Endometrium (tissue), 2 donors: ENCODE data around the gene ADCY2.

Experiments
- FAIRE-seq: peaks from 2 replicates; lab custom pipeline; 2012; peaks lifted over from hg19 to GRCh38; lab: Jason Lieb, UNC
- donor health status: control.
- donor health status: control.

ADCY2 gene

DNA sequence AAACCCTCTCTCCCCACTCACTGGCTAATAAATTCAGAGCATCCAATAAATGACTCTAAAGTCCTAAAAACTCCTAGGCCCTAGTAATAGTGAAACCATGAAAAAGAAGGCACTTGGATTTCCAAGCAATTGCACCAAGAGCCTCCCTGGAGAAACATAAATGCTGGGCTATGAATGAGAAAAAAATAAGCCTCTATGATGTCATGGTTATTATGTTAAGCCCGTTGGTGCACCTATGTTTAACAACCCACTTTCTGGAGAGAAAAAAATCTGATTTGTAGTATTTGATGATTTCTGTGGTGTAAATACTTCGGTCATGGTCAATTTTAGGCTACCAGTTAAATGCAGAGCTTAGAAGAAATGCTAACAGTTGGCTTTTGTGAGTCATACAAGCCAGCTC is 446.6 kb downstream of the ADCY2 start:
- no peak for FAIRE-seq

DNA sequence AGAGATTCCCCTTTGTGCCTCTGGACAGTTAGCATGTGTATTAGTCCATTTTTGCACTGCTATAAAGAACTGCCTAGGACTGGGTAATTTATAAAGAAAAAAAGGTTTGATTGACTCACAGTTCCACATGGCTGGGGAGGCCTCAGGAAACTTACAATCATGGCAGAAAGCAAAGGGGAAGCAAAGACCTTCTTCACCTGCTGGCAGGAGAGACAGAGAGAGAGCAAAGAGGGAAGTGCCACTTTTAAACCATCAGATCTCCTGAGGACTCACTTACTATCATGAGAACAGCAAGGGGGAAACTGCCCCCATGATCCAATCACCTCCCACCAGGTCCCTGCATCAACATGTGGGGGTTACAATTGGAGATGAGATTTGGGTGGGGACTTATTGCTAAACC is 449.0 kb downstream of the ADCY2 start:
- no peak for FAIRE-seq

DNA sequence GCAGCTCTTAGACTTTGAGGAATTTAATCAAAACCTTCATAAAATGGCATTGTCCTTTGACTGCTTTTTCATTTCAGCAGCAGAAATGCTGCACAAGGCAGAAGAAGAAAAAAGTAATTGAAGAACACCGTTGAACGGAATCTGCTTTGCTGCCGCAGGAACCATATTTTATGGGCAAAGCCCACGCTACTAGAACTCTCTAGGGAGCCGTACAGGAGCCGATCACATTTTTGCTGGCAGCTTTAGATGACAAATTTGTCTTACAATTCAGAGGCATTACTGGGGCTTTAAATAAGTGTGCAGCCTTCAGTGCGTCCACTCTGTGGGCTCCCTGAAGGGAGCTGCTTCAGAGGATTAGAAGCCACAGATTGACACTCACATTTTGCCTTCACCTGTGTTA is 449.6 kb downstream of the ADCY2 start:
- no peak for FAIRE-seq

DNA sequence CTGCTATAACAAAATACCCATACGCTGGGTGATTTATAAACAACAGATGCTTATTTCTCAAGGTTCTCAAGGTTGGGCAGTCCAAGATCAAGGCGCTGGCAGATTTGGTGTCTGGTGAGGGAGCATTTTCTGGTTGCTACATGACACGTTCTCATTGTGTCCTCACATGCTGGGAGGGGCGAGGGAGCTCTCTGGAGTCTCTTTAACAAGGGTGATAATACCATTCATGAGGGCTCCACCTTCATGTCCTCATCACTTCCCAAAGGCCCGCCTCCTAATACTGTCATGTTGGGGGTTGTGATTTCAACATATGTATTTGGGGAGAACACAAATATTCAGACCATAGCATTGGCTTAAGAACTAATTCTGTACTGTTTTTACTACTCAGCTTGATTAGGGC is 450.4 kb downstream of the ADCY2 start:
- FAIRE-seq = no peak

DNA sequence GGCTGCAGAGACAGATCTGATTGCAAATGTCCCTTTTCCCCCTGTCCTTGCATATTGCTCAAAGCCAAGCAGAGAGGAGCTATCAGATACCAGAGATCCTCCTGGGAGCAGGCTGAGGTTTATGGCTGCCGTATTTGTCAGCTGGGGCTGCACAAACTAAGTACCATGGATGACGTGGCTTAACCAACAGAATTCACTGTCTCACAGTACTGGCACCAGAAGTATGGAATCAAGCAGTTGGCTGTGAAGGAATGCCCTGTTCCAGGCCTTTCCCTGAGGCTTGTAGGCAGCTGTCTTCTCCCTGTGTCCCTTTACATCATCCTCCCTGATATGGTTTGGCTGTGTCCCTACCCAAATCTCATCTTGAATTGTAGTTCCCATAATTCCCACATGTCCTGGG is 452.4 kb downstream of the ADCY2 start:
- no peak for FAIRE-seq

DNA sequence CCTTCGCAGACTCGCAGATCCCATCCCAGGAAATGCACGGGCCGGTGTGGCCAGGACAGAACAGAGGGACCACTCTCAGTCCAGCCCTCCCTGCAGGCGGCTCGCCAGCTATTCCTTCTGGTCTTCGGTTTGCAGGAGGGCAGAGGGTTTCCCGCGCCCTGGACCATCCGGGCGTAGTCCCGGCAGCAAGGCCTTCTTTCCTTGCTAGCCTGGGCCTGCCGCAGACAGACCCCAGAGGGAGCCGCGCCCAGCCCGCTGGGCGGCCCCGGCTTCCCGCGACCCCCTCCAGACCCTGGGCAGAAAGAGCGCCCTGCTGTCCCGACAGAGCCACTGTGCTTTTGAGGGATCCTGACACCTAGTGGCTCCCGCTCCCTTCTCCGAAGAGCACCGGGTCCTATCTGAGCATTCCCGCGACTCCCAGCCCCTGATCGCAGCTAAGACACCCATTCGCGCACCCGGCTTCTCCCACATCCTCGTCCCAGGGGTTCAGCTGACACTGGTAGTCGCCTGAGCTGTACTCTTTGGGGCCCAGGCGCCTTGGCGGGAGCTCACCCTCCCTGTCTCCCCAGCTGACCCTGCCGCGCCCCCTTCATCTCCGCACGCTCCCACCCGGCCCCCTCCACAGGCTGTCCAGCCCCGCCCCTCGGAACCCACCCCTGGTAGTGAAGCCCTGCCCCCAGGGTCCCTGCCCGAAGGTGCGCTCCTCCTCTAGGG is 453.9 kb downstream of the ADCY2 start:
- FAIRE-seq = no peak

DNA sequence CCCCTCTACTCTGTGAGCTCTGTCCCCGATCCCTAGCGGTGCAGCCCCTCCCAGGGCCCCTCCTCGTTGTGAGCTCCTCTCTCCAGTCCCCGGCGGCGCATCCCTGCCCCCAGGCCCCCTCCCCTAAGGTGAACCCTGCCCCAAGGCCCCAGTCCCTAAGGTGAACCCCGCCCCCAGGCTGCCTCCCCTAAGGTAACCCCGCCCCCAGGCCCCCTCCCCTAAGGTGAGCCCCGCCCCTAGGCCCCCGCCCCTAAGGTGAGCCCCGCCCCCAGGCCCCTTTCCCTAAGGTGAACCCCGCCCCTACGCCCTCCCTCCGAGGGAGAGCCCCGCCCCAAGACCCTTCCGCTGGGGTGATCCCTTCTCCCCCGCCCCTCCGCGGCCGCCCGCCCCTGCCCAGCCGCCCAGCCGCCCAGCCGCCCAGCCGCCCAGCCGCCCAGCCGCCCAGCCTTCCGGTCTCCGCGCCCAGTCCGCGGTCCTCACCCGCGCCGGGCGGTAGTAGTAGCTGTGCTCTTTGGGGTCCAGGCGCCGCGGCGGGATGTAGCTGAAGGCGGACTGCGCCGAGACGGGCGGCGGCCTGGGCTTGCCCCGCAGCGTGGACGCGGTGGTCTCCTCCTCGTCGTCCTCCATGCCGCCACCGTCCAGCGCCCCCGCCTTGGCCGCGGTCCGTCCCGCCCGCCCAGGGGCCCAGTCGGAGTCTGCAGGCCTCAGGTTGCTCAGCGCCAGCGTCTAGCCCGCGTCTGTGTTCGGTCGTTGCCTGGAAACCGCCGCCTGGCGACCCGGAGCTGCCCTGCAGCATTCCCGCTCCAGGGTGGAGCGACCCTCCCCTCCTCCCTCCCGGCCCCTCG is 454.7 kb downstream of the ADCY2 start, which contains the start of gene CFAP90:
Gene CFAP90 (minus strand): TSS at position 739 of the 845 bp plus-strand sequence. CDS start 112 bp downstream, at position 627.
- FAIRE-seq = no peak

DNA sequence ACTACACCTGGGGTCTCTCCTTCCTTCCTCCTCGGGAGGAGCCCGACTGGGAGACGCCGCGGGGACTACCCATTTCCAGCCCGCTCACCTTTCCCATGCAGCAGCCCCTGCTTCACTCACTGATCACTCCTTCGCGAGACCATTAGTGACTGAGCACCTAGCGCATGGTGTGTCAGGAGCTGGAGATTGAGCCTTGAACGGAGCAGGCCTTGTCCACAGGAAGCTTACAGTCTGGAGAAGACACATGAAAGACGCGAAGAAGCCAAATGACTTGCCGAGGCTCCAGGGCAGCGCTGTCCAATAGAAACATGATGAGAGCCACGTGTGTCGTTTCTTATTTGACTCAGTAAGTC is 455.3 kb downstream of the ADCY2 start:
- no peak for FAIRE-seq

DNA sequence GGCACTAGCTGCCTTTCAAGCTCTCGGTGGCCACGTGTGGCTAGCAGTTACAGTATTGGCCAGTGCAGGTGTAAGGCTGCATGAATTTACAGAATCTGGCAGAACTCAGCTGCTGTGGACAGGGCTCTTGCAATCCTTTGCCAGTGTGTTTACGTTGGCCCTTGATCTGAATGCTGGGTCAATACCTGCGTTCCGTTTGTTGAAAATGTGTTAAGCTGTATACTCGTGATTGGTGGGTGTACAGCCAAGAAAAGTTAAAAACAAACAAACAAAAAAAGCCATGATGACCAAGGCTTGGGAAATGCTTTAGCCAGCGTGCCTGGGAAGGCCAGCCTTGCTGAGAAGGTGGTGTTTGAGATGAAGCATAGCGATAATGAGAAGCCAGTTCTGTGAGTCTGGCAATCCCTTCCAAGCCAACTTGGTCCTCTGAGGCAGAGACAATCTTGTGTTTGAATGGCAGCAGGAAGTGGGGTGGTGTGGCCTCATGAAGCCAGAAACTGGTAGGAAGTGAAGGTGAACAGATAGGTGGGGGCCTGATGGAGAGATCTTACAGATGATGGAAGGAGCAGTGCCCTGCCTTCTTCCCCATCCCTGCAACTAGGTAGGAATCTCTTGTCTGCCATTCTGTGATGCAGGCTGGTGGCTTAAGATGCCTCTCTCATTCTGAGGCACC is 455.8 kb downstream of the ADCY2 start:
- FAIRE-seq = no peak

DNA sequence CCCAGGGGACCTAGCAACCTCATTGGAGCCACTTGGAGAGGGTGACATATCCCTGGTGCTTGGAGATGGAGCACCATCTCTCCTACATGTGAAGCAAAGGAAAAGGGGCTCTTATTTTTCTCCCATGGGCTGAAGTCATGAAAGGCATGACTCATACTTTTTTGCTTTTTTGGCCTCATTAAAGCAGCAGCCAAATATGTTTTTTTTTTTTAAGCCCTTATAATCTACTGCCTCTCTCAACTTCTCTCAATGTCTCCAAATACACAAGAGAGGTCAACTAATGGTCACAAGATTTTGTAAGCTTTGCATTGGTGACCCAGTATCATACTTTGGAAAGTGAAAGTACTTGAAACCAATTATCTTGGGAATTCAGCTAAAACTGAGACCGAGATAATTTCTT is 456.6 kb downstream of the ADCY2 start:
- FAIRE-seq = no peak

DNA sequence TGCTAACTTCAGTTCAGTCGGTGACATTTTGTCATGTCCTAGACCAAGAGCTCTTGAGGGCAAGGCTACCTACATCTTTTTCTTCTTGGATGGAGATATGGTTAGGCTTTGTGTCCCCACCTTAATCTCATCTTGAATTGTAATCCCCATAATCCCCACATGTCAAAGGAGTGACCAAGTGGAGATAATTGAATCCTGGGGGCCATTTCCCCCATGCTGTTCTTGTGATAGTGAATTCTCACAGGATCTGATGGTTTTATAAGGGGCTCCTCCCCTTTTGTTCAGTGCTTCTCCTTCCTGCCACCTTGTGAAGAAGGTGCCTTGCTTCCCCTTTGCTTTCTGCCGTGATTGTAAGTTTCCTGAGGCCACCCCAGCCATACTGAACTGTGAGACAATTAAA is 457.1 kb downstream of the ADCY2 start:
- FAIRE-seq = no peak

DNA sequence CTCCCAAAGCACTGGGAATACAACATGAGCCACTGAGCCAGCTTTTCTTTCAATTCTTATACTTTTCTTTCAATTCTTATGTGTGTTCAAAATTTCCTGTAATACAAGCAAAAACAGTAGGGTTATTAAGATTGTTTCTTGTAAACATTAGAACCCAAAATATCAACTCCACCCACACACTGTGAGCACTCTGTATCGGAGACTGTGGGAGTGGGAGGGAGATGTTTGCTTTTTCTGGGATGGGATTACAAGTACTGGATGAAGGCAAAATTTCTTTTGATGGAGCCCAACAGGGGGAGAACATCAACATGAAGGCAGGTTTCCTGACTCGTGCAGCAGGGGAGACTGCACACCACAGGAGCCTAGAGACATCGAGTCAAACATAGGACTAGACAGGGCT is 459.7 kb downstream of the ADCY2 start:
- no peak for FAIRE-seq

DNA sequence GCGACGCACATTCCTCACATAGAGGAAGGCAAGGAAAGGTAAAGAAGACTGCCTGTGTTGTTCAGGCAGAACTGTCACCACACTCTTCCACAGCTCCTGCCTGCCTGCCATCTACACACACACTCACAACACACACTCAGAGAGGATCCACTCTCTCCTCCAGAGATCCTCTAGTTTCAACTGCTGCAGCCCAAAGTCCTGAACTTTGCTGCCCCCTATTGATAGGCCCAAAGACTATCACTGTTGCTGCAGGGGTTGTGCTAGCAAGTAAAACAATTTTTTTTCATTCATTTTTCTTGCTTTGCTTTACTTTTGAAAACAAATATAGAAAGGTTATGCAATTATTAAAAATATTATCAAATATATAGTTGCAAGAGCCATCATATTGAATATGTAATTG is 460.9 kb downstream of the ADCY2 start:
- FAIRE-seq = no peak

DNA sequence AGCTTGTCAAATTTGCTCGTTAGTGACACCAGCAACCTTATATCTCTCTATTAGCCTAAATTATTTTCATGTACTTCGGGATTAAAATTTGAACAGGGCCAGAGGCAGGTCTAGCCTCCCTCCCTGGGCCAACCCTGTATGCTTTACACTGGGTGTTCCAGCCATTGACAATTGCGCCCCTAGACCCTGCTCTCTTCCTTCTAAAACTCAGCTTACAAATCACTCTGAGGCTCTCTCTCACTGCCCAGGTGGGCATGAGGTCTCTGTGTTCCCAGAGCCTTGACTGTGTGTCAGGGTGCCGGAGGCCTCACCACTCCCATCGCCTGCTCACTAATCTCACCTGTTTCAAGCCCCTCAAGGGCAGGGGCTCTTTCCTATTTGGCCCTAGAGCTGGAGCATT is 461.4 kb downstream of the ADCY2 start:
- no peak for FAIRE-seq

DNA sequence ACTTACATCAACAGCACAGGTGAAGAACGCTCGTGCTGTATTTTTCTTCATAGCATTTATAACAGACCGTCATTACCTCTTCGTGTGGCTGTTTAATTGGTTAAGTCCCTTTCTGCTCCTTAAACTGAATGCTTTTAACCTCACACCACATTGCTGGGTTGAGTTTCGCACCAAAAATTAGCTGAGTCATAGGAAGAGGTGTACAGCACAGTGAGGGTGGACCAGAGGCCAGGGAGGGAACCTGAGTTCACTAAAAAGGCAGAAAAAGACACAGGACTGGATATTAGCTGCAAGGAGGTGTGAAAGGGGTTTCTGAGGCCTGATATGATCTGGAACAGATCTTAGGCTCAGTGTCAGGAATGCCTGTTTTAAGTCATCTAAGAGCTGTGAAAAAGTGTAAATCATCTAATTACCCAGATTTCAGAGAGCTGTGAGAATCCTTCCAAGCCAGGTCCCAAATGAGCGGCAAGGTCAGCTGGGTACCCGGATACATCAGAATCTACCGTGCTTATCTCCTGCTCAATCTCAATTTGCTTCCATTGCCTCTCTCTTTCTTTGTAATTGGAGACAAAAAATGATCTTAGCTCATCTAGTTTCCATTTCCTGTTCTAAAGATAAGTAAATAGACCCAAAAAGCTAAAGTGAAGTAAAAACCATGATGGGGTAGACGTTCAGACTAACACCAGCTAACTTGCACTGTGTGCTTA is 462.1 kb downstream of the ADCY2 start:
- FAIRE-seq = no peak

DNA sequence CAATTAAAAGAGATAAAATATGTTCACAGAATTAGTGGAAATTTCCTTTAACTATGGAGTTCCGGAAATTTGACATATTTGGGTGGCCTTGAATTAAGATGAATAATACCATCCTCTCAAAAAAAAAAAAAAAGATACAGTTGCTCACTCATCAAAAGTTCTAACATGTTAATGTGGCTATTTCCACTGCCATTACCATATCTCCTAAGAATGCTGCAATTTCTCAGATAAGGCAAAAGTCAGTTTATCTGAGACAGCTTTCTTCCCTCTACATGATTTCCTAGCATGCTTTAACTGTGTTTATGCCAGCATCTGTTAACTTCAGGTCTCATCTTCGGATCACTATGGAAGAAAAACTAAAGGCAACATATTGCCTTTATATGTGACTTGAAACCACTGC is 470.3 kb downstream of the ADCY2 start:
- FAIRE-seq = no peak

DNA sequence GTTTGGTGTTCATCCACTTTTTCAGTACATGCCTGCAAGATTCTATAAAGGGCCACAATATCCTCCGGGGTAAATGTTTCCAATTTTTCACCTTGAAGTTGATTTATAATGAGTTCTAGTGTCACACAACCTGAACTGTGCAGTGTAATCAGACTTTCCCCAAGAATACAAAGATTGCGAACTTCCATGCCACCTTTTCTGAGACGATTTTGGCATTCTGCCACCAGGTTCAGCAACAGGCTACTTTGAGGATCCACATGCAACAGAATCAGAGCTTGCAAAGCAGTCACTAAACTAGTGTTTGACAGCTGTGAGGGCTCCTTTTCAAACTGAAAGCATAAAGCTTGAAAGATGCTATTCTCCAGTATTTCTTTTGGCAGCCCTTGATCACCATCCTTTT is 471.3 kb downstream of the ADCY2 start:
- FAIRE-seq = no peak

DNA sequence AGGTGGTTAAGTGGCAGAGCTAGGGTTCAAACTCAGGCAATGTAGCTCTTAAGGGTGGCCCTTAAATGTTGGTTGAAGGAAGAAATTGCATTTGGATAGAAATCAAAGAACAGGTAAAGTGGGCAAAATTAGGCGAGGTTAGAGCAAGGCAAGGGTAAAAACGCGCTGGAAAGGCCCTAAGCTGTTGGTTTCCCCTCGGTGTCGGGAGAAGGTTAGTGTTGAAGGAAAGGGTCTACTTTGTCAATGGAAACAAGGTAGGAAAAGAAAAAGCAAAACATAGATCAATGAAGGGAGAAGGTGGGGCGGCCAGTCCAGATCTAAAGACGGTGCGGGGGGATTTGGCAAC is 472.5 kb downstream of the ADCY2 start:
- no peak for FAIRE-seq

DNA sequence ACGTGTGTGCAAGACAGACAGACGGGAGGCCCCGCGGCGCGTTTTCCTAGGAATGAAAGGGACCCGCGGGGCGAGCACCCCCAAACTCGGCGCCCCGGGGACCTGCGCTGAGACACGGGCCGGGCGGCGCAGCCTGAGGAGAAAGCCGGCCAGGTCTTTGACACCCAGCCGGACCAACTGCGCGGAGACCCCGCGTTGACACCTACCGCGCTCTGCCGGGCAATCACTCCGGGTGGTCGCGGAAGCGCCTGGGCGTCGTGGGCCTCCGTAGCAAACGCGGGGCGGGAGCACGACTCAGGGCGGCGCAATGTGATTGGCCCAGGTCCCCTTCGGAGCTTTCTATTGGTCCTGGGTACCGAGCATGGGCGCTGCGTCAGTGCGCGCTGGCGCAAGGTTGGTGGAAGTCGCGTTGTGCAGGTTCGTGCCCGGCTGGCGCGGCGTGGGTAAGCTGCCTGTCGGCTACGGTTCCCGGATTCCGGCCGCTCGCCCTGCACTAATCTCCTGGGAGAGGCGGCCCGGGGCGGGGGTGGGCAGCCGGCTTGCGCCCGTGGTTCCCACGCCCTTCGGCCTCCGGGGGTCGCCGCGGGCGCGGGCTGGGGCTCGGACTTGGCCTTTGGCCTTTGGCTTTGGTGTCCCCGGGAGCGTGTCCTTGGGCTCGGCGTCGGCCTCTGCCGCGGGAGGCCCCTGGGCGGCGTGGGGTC is 473.0 kb downstream of the ADCY2 start, which contains the start of the genes FASTKD3 and MTRR:
Gene FASTKD3 (minus strand): TSS at position 259 of the 701 bp plus-strand sequence. CDS start 948 bp downstream, outside the sequence.
Gene MTRR (plus strand): TSS at position 376 of the 701 bp plus-strand sequence. CDS start 1,647 bp downstream, outside the sequence.
- peak; percentile 35 for FAIRE-seq

DNA sequence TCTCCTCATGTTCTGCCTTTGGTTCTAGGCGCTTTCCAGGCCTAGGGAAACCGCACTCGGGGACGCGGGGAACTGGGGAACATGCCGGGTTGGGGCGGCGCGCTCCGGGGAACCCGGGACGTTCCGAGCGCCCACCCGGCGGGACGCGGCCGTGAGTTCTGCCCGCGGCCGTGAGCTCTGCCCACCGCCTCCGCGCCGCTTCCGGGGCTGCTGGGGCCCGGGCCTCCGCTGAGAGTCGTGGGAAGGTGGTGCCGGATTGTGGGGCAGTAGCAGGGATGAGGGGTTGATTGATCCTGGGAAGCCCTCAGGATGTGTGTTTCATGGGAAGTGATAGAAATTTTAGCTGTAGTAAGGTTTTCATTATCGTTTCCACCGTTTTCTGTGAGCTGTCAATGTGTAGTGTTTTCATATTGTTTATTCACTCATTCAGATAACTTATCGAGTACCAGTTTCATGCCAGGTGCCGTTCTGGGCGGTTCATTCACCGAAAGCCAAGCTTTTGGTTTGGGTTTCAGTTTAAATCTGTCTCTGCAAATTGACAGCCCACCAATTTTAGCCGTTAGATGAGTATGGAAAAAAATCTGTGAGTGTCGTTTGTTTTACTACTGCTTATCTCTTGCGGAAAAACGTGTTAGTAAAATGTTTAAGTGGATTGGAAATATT is 473.7 kb downstream of the ADCY2 start:
- no peak for FAIRE-seq

DNA sequence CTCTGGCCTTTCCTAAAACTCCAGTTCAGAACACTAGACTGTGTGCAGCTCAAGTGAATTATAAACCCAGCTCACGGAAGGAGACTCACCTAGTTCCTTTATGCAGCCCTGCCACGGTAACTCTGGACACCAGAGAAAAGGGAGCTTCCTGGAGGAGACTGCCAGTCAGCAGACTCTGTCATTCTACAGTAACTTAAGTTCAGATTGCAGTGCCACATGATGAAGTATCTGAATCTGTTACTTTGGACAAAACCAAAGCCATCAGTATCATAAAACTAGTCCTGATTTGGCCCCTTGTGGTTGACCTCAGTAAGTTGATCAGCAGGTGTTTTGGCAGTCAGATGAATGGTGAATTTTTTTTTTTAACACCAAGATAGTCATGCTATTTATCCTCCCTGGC is 475.7 kb downstream of the ADCY2 start:
- FAIRE-seq = no peak
